Mucosa of rectum (tissue), 2 donors: ENCODE data around the gene RAMAC.
"Not testable (repeated sequence)": the region's sequence is repeated elsewhere in the genome, so short reads cannot be mapped to it uniquely, and the experiment has no call there.

ENCODE experiments used
- H3K27ac ChIP-seq, 2 donors: one replicate each; pipeline ENCODE4 v1.7.0; 2013; ENCODE audit warnings: inconsistent platforms in 2 of 2, low read depth in 2 of 2, low read length in 2 of 2
- H3K27me3 ChIP-seq, 2 donors: one replicate each; pipeline ENCODE4 v1.7.0; 2013; ENCODE audit warnings: low read length in 2 of 2; ENCODE audit not compliant: control insufficient read depth in 2 of 2, insufficient read depth in 2 of 2
- H3K36me3 ChIP-seq, 2 donors: one replicate each; pipeline ENCODE4 v1.7.0; 2013; ENCODE audit warnings: low read length in 2 of 2; ENCODE audit not compliant: control insufficient read depth in 2 of 2, insufficient read depth in 2 of 2
- H3K4me1 ChIP-seq, 2 donors: one replicate each; pipeline ENCODE4 v1.7.0; 2013; ENCODE audit warnings: low read length in 2 of 2, mild to moderate bottlenecking in 1 of 2; ENCODE audit not compliant: control insufficient read depth in 2 of 2, insufficient read depth in 2 of 2
- H3K4me3 ChIP-seq, 2 donors: one replicate each; pipeline ENCODE4 v1.7.0; 2013; ENCODE audit warnings: low read length in 2 of 2
- H3K9ac ChIP-seq, 2 donors: one replicate each; pipeline ENCODE4 v1.7.0; 2013; ENCODE audit warnings: low read length in 2 of 2, low read depth in 1 of 2, mild to moderate bottlenecking in 1 of 2
- H3K9me3 ChIP-seq, 2 donors: one replicate each; pipeline ENCODE4 v1.7.0; 2013; ENCODE audit warnings: low read length in 2 of 2; ENCODE audit not compliant: control insufficient read depth in 2 of 2
- donor health status: healthy.
- donor health status: Normal muscosa, but diverticular disease.

RAMAC gene

DNA sequence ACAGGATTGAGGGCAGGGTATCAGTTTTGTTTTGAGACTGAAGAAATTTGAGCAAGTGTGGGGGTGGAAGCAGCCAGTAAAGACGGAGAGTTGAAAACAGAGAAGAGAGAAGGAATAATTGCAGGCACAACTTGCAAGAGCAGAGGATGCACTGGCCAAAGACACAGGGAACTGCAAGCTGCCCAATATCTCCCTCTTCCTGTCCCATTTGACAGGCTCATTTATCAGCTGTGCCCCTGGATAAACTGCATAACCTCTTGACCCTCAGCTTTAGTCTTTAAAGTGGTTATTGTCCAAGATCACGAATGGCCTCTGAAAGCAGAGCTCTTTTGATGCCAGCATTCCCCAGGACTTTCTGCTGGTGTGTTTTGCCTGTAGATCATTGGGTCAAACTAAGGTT, 5.0 kb upstream of the RAMAC start:
- Histone ChIP-seq H3K27ac (no peak overlapping the region), H3K36me3 (no peaks in the 10 kb centered on the region), H3K27me3 (no peaks in the 10 kb centered on the region), H3K4me1 (peaks cover 5 to 7% of the 10 kb centered on the region in 2 donors), H3K9ac (no peak overlapping the region), H3K9me3 (no peaks in the 10 kb centered on the region), H3K4me3 (no peak overlapping the region)

DNA sequence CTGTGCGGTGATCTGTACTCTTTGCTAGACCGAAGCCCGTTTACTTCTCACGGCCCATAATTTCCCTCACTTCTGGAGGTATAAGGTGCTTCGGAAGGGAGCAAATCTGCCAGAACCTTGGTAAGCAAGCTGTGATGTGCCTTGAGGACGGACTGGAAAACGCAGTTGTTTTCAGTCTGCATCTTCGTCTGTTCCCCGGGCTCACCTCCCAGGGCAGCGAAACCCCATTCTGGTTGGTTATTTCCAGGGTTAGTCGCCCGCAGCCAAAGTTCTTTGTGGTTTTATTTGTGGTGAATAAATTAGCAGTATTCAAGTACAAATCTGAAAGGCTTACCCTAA, 401 bp downstream of the RAMAC start:
- no peaks in the 10 kb centered on the region for H3K27me3 ChIP-seq
- H3K9me3 ChIP-seq, result no peaks in the 10 kb centered on the region
- H3K27ac ChIP-seq, result peak overlapping the region; percentile 75 to 81
- H3K36me3 ChIP-seq, result peaks cover 3 to 19% of the 10 kb centered on the region in 2 donors
- peak overlapping the region; percentile 79 to 98 for H3K4me3 ChIP-seq
- H3K4me1 ChIP-seq, result peaks cover 5 to 7% of the 10 kb centered on the region in 2 donors
- H3K9ac ChIP-seq, result peak overlapping the region; percentile 68 to 74

DNA sequence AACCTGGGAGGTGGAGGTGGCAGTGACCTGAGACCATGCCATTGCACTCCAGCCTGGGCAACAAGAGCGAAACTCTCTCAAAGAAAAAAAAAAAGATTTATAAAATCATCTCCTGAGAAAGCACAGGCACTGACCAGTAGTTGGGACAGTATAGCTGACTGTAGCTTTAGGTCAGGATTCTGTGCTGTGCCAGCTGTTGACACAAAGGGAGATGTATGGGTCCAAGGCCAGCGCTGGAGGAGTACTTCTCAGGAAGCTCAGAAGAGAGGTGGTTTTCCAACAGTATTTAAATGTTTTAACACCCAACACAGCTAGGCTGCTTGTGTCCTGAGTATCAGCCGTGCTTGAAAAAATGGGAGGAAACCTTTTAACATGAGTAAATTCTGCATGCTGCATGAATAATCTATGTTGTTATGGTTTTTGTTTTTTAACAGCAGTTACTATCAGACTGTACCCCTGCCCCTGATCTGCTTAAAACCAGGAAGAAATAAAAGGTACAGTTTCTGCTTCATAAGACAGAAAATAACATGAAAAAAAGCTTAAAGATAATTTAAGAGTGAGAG, 6.5 kb downstream of the RAMAC start:
- no peak overlapping the region for H3K4me3 ChIP-seq
- no peaks in the 10 kb centered on the region for H3K27me3 ChIP-seq
- no peak overlapping the region for H3K27ac ChIP-seq
- peaks cover 3 to 19% of the 10 kb centered on the region in 2 donors for H3K36me3 ChIP-seq
- H3K9me3 ChIP-seq, result no peaks in the 10 kb centered on the region
- no peaks in the 10 kb centered on the region for H3K4me1 ChIP-seq
- H3K9ac ChIP-seq, result no peak overlapping the region

DNA sequence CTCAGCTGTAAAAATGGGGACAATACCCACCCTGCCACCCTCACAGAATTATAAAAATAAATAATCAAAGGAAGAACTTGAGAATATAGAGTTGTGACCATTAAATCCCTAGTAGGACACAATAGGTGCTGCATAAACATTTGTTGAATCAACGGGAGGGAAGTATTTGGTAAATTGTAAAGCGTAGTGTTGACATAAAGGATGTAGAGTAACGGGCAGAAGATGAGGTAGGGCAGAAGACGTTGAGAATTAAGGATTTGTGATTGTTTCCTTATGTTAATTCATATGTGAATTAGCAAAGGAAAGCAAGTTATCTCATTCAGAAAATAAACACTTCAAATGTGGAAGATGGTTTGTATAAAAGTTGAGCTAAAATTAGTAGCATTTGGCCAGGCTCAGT, 7.1 kb downstream of the RAMAC start:
- no peaks in the 10 kb centered on the region for H3K9me3 ChIP-seq

DNA sequence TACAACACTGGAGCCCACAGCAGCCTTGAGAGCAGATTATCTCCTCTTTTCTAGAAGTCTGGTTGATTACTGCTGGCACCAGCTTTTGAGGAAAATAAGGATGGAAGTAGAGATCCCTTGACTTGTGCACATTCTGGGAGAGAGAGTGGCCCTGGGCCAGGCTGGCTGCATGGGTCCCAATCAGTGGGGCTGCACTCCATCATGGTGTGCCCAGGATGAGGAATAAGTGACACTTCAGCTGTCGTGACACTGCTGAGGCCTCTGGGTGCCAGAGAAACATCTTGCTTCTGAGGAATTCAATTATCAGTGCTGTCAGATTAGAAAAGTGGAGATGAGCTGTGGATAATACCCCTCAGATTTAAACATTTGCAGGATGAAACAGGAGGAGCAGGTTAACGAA, 9.1 kb downstream of the RAMAC start:
- H3K27ac ChIP-seq, result no peak overlapping the region
- H3K9ac ChIP-seq, result no peak overlapping the region
- H3K4me3 ChIP-seq, result no peak overlapping the region
- peaks cover 1 to 3% of the 10 kb centered on the region in 2 donors for H3K4me1 ChIP-seq
- no peaks in the 10 kb centered on the region for H3K9me3 ChIP-seq
- no peaks in the 10 kb centered on the region for H3K27me3 ChIP-seq
- H3K36me3 ChIP-seq, result peaks cover 0 to 4% of the 10 kb centered on the region in 2 donors

More for the DNA sequence above, 7.1 kb downstream of the RAMAC start:
- H3K27ac ChIP-seq, result no peak overlapping the region
- peaks cover 3 to 18% of the 10 kb centered on the region in 2 donors for H3K36me3 ChIP-seq
- H3K4me3 ChIP-seq, result no peak overlapping the region
- no peaks in the 10 kb centered on the region for H3K4me1 ChIP-seq
- H3K27me3 ChIP-seq, result no peaks in the 10 kb centered on the region
- no peak overlapping the region for H3K9ac ChIP-seq

DNA sequence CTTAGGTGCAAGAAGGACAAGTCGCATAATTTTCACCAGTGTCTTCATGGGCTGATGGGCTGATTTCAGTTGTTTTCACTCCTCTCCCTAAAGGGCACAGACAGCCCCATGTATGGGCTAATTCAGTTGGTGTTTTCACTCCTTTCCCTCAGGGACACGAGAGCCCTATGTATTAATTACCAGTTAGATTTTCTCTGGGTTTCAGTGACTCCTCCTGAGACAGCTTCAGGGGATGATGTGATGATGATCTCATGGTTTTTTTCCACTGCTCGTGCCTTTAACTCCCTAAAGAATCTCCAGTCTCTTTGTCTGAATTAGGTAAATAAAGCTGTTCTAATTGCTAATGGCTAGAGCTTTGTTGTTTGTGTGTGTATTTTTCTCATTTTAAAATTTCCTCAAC, 9.9 kb downstream of the RAMAC start:
- Histone ChIP-seq H3K4me3 (no peak overlapping the region), H3K27ac (no peak overlapping the region), H3K9me3 (no peaks in the 10 kb centered on the region), H3K9ac (no peak overlapping the region), H3K4me1 (peaks cover 2 to 4% of the 10 kb centered on the region in 2 donors), H3K36me3 (no peaks in the 10 kb centered on the region), H3K27me3 (no peaks in the 10 kb centered on the region)

DNA sequence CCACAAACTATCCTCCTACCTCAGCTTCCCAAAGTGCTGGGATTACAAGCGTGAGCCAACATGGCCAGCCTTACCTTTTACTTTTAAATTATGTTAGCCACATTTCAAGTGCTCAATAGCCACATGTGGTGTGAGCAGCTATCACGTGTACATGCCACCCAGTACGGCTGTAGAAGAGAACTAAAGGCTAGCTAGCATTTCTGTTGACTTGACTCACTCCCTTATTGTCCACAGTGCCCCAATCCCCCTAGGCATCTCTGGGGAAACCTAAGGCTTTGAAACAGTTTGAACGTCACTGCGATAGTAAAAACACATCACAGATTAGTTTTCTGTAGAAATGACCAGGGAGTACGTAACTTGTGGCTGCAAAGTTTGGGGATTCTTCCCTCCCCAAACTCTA, 13.4 kb downstream of the RAMAC start:
- Histone ChIP-seq H3K9ac (no peak overlapping the region), H3K4me1 (peaks cover 2 to 4% of the 10 kb centered on the region in 2 donors), H3K36me3 (no peaks in the 10 kb centered on the region), H3K27me3 (no peaks in the 10 kb centered on the region), H3K4me3 (no peak overlapping the region), H3K27ac (no peak overlapping the region), H3K9me3 (no peaks in the 10 kb centered on the region)

DNA sequence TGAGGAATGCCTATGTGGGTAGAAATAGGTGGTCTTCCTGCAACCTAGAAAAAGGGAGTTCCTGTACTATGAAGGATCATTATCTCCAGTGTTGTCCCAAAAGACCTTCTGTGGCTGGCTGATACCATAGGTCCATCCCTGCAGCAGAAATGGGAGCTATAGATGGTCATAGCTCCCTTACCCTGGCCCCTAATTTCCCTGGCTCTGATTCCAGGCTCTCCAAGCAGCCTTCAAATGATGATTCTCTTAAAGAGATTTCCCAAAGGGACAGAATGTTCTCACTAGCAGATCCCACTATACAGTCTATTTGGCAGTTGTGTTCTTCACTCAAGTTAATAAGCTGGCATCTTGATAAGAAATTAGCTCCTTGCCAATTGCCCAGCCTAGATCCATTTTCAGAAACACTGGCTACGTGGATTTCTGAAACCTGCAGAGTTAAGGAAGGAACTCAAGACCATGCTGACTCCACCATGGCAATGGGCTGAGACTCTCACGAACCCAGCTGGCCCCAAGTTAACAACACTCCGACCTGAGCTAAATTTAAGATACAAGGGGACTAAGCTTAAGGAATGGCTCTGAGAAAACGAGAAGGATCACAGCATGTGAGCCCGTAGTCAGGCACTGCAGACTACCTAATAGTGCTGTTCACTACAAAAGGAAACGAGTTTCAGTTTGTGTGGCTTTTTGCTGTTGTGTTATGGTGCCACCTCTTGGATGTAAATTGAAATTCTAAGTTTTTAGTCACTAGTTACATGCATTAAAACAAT, 14.1 kb downstream of the RAMAC start:
- Histone ChIP-seq H3K9ac (peak overlapping the region; percentile 27 to 44), H3K4me1 (peaks cover 2 to 4% of the 10 kb centered on the region in 2 donors), H3K27ac (no peak overlapping the region), H3K27me3 (no peaks in the 10 kb centered on the region), H3K36me3 (peaks cover 0 to 5% of the 10 kb centered on the region in 2 donors), H3K4me3 (peak overlapping the region; percentile 41 to 49), H3K9me3 (no peaks in the 10 kb centered on the region)

DNA sequence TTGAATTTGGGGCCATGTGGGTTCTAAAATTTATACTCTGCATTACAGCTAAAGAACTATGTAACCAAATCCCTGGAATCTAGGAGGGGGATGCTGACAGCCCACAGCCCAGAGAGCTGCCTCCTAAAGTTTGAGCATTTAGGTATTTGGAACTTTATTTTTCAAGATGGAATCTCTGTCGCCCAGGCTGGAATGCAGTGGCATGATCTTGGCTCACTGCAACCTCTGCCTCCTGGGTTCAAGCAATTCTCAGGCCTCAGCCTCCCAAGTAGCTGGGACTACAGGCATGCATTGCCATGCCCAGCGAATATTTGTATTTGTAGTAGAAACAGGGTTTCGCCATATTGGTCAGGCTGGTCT, 14.6 kb downstream of the RAMAC start:
- H3K9me3 ChIP-seq, H3K9ac ChIP-seq, H3K27ac ChIP-seq, H3K4me3 ChIP-seq, H3K36me3 ChIP-seq, H3K4me1 ChIP-seq, H3K27me3 ChIP-seq: not testable (repeated sequence)

DNA sequence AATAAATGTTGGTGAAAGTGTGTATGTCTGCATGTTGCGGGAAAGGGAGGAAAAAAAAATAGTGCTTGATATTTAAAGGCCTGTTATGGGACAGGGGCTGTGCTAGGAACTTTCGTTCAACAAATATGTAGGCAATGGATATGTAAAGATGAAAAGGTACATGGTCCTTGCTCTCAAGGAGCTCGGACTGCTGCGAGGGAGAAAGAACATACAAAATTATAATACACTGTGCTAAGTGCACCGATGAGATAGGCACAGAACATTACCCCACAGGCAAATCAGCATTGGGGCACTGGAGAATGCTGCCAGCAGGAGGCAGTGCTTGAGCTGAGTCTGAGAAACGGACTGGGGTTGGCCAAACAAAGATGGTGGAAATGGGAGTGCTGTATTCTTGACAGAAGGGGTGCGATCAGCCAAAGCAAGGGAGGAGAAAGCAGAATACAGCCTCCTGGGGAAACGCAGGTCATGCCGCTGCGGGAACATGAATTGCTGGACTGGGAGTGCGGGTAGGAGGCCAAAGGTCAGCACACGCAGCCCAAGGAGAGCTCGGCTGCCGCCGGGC, 24.8 kb downstream of the RAMAC start:
- Histone ChIP-seq H3K27me3 (no peaks in the 10 kb centered on the region), H3K9me3 (no peaks in the 10 kb centered on the region), H3K36me3 (peaks cover 12 to 22% of the 10 kb centered on the region in 2 donors), H3K4me3 (peak overlapping the region; percentile 72 to 100), H3K4me1 (peaks cover 15% of the 10 kb centered on the region in 2 donors), H3K27ac (peak overlapping the region; percentile 75 to 83), H3K9ac (peak overlapping the region; percentile 77 to 79)
